Panc1 (cell line): ENCODE results near the gene LRMDA. TPM values are rescaled to one million over a fixed set of nuclear protein-coding genes. Genes with fewer than 3 reads are reported as not detected.

Experiments
- ATAC-seq: fragments of 200-7000 bp; cut with Tn5 transposase; 2 replicates; pipeline ENCODE4 v1.9.1; 2020; ENCODE audit warnings: mild to moderate bottlenecking, moderate library complexity
- BruUV-seq: library from RNA; stranded (reverse); fragments of 400-500 nt; replicated peaks from 2 replicates; lab custom pipeline; 2021; lab: Mats Ljungman, UMichigan
- CTCF ChIA-PET: fragments of 300-600 bp; sonication (Branson Sonifier 250); formaldehyde crosslinking; loops from one replicate; lab custom pipeline; 2022; ENCODE audit warnings: antibody characterized with exemption; lab: Charles Lee
- POLR2A ChIA-PET: fragments of 300-600 bp; sonication (Branson Sonifier 250); formaldehyde crosslinking; loops from one replicate; lab custom pipeline; 2022; ENCODE audit warnings: antibody characterized with exemption; lab: Charles Lee
- DNase-seq: peaks from one replicate; pipeline ENCODE4 v3.0.0-alpha.2; 2010; ENCODE audit warnings: low read depth, low spot score
- H3K27ac ChIP-seq: 2 replicates; pipeline ENCODE4 v1.5.1; 2011; ENCODE audit warnings: mild to moderate bottlenecking, low read length, inconsistent platforms
- H3K27me3 ChIP-seq: fragments of 200-500 bp; sonication (Bioruptor generic); 2 replicates; pipeline ENCODE4 v1.6.0; 2014; ENCODE audit warnings: low read length, inconsistent platforms; ENCODE audit not compliant: control insufficient read depth, insufficient read depth
- H3K36me3 ChIP-seq: fragments of 200-500 bp; sonication (Bioruptor generic); 2 replicates; pipeline ENCODE4 v1.5.1; 2014; ENCODE audit warnings: inconsistent platforms, mild to moderate bottlenecking, low read length, moderate library complexity; ENCODE audit not compliant: control insufficient read depth, insufficient read depth
- H3K4me1 ChIP-seq: 2 replicates; pipeline ENCODE4 v1.5.1; 2011; ENCODE audit warnings: inconsistent platforms, mild to moderate bottlenecking, low read length, moderate library complexity; ENCODE audit not compliant: control insufficient read depth, insufficient read depth
- H3K4me3 ChIP-seq, 2 experiments: 2 replicates each; pipeline ENCODE4 v1.5.1; 2011 to 2012; ENCODE audit warnings: low read depth in 2 of 2, low read length in 2 of 2, mild to moderate bottlenecking in 2 of 2, inconsistent platforms in 1 of 2, moderate library complexity in 1 of 2
- H3K9me3 ChIP-seq: fragments of 200-500 bp; sonication (Bioruptor generic); 2 replicates; pipeline ENCODE4 v1.5.1; 2014; ENCODE audit warnings: low read depth, mild to moderate bottlenecking, inconsistent platforms, low read length, moderate library complexity; ENCODE audit not compliant: control insufficient read depth, insufficient read depth
- CTCF ChIP-seq: fragments of 450-650 bp; IDR thresholded peaks from 2 replicates; pipeline ENCODE4 v1.5.1; 2017; ENCODE audit warnings: mild to moderate bottlenecking
- POLR2AphosphoS5 ChIP-seq: IDR thresholded peaks from 2 replicates; pipeline ENCODE4 v1.6.1; 2012; ENCODE audit warnings: mild to moderate bottlenecking, low read depth, low read length, moderate library complexity
- REST ChIP-seq, 2 experiments: IDR thresholded peaks; 2 replicates each; pipeline ENCODE4 v1.6.1; 2011 to 2012; ENCODE audit warnings: low read depth in 2 of 2, control low read depth in 1 of 2, low read length in 1 of 2, mild to moderate bottlenecking in 1 of 2, moderate library complexity in 1 of 2; ENCODE audit not compliant: insufficient read depth in 1 of 2
- SIN3A ChIP-seq: IDR thresholded peaks from 2 replicates; pipeline ENCODE4 v1.6.1; 2012; ENCODE audit warnings: low read depth, mild to moderate bottlenecking, low read length, moderate library complexity, borderline replicate concordance; ENCODE audit not compliant: insufficient read depth
- TCF7L2 ChIP-seq: IDR thresholded peaks from 2 replicates; pipeline ENCODE4 v1.6.1; 2011; ENCODE audit warnings: mild to moderate bottlenecking, low read depth, low read length, inconsistent platforms
- in situ Hi-C: cut with HindIII; loops from 2 replicates; pipeline ENCODE4 v1.10.0; 2016; ENCODE audit warnings: low sequenced_read_pairs, low pct_unique_long_range_greater_than_20kb
- intact Hi-C: fragments of 100-400 bp; cut with micrococcal nuclease; formaldehyde crosslinking; loops from one replicate; pipeline ENCODE4 v1.10.0; 2022; ENCODE audit not compliant: unreplicated experiment
- total RNA-seq: library from RNA; stranded (reverse); gene quantifications from one replicate; pipeline ENCODE4 v1.2.1, GENCODE V29; 2021; ENCODE audit not compliant: unreplicated experiment

The LRMDA gene
- total RNA-seq, 1 experiment from 2014 or later, result 1.2 TPM

GRCh38 chr10:75430000-75430763 is 1.2 kb upstream of the LRMDA start:
- TF ChIP-seq TCF7L2 (no peak), SIN3A (no peak), POLR2AphosphoS5 (no peak), REST (IDR thresholded peaks at IDR 0.05; ENCODE audit: insufficient read depth in 1 of 2, low read depth in 2 of 2, low read length in 1 of 2) (no peak), CTCF (no peak)
- H3K36me3 ChIP-seq, result no peaks in the 10 kb centered on the region
- in situ Hi-C loops (no loop called here), intact Hi-C loops (no loop called here)
- DNase-seq, result no peak
- POLR2A ChIA-PET, result no interaction called here
- 0 out of 2 replicates have a peak, but pooled peaks cover 3% of the 10 kb centered on the region for H3K4me1 ChIP-seq
- no peak for ATAC-seq
- no TSS peak for BruUV-seq
- H3K27me3 ChIP-seq, result peaks cover 17% of the 10 kb centered on the region
- H3K9me3 ChIP-seq, result no peaks in the 10 kb centered on the region
- H3K4me3 ChIP-seq, result no peak overlapping the region
- CTCF ChIA-PET, result no interaction called here
- H3K27ac ChIP-seq, result no peak overlapping the region

GRCh38 chr10:75432176-75432575 is 752 bp downstream of the LRMDA start:
- TF ChIP-seq POLR2AphosphoS5 (no peak), TCF7L2 (no peak), REST (IDR thresholded peaks at IDR 0.05; ENCODE audit: insufficient read depth in 1 of 2, low read depth in 2 of 2, low read length in 1 of 2) (no peak), CTCF (no peak), SIN3A (no peak)
- ChIA-PET CTCF (no interaction called here), POLR2A (no interaction called here)
- ATAC-seq (no peak; the same call in 1 of the 2 replicates), DNase-seq (no peak)
- BruUV-seq, result no TSS peak
- Histone ChIP-seq H3K4me1 (0 out of 2 replicates have a peak, but pooled peaks cover 3% of the 10 kb centered on the region), H3K36me3 (no peaks in the 10 kb centered on the region), H3K9me3 (no peaks in the 10 kb centered on the region), H3K27ac (no peak overlapping the region), H3K27me3 (peaks cover 20% of the 10 kb centered on the region), H3K4me3 (no peak overlapping the region; a peak in 1 of 4 replicates)
- in situ Hi-C loops, result no loop called here
- intact Hi-C loops, result no loop called here
